ENCODE measurements around the gene SLC3A2.

DNA sequence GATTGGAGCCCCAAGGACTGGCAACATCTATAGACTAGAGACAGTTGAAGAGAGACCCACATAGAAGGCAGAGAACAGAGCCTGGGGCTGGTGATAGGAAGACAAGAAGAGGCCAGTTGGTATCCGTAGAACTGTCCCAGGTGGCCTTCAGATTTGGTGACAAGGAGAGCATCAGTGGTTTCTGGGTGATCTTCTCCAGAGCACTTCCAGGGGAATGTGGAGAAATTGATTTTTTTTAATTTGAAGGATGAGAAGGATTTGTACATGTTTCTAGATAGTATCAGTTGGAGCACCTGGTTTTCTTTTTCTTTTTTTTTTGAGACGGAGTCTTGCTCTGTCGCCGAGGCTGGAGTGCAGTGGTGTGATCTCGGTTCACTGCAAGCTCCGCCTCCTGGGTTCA is 14.8 kb downstream of the SLC3A2 start:
- TF ChIP-seq, protein P1, sequence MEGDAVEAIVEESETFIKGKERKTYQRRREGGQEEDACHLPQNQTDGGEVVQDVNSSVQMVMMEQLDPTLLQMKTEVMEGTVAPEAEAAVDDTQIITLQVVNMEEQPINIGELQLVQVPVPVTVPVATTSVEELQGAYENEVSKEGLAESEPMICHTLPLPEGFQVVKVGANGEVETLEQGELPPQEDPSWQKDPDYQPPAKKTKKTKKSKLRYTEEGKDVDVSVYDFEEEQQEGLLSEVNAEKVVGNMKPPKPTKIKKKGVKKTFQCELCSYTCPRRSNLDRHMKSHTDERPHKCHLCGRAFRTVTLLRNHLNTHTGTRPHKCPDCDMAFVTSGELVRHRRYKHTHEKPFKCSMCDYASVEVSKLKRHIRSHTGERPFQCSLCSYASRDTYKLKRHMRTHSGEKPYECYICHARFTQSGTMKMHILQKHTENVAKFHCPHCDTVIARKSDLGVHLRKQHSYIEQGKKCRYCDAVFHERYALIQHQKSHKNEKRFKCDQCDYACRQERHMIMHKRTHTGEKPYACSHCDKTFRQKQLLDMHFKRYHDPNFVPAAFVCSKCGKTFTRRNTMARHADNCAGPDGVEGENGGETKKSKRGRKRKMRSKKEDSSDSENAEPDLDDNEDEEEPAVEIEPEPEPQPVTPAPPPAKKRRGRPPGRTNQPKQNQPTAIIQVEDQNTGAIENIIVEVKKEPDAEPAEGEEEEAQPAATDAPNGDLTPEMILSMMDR (conservative IDR thresholded peaks at IDR 0.05 in 1 of 2, IDR thresholded peaks at IDR 0.05 in 1 of 2; ENCODE audit: extremely low read depth in 1 of 2, insufficient read depth in 1 of 2, low read depth in 1 of 2, low read length in 2 of 2) = no peak
- no peak for TF ChIP-seq EZH2 (IDR thresholded peaks at IDR 0.05; ENCODE audit: borderline replicate concordance, low read length)

Data from mammary epithelial cell (primary cell).